HS-27A (cell line): ENCODE data around the gene IGF1R.

Source experiments
- DNase-seq: peaks from one replicate; pipeline ENCODE4 v3.0.0-alpha.2; 2012; ENCODE audit warnings: low read depth, missing footprints

IGF1R gene

DNA sequence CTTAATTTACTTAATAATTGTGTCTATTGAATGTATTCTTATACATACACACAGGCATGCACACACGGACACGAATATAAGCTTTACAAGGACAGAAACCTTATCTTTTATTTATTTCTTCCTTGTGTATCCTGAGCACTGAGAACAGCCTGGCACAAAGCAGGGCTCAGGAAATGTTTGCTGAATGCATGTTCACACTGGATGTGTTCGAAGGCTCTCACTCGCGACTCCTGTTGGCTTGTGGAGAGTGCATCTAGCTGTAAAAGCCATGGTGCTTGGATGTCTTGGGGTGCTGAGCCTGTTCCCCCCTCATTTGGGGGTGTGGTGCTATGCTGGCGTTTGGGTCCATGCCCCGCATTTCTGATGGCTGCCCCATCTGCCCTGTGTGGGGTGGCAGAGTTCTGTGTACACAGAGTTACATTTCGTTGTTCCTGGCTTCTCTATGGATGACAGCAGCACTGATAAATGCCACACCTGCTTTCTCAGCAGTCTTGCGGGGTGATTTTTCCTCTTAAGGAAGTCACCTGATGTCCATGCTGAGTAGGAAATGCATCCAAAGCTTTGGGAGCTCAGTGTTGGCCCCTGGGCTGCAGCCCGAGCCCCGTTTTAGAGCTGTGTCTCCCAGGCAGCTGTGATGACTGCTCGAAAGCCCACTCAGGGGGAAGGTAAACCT is 148.5 kb downstream of the IGF1R start:
- no peak for DNase-seq

DNA sequence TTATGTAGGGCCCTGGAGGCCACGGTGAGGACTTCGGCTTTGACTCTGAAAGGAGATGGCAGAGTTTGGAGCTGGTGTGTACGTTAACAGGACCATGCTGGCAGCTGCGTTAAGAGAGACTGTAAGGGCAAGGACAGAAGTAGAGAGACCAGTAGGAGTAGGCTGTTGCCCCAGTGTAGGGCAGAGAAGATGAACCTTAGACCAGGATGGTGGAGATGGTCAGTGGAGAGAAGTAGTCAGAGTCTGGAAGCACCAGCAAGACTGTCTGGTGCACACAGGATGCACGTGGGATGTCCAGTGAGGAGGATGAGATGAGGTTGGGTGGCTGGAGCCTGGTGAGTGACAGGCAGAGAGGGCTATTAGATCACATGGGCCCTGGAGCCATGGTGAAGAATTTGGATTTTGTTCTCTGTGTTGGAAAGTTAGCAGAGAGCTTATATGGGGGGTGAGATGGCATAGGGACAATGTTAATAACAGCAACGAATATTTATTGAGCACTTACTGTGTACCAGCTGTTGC is 150.1 kb downstream of the IGF1R start:
- DNase-seq = no peak

DNA sequence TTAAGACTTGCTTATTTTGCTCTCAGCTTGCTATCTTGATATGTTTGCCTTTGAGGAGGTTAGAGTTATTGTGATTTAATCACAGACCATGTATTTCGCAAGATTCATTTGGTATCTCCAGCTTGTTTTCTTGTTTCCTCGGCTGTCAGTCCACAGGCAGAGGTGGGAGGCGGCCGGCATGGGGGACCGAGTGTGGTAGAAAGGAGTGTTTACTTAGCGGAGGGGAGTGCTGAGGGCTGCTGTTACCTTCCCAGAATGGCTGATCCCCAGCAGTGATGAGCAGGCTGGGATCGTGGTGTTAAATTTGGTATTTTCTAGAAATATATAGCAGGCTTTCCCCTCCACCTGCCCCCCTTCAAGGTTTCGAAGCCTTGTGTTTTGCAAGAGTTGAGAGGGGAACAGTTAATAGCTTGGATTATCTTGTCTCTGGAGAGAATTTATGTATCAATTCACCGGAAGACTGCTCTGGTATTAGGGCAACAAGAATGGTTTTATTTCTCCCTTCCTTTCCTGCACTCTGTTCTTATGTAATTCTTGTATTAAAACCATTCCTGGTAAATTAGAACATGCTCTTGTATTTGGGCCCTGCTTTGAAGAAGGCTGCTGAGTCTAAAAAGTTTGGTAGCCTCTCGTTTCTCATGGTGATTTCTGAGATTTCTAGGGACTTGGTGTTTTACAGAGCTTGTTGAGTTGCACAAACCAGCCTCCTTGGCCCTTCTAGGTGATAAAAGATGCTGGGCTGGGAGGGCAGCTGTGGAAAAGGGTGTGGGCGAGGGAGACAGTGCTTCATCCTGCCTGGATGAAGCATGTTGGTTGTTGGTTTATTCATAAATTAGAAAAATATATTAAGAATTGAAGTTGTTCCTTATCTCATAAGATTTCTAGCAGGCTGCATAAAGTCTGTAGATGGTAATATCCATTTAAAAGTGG is 151.4 kb downstream of the IGF1R start:
- no peak for DNase-seq

DNA sequence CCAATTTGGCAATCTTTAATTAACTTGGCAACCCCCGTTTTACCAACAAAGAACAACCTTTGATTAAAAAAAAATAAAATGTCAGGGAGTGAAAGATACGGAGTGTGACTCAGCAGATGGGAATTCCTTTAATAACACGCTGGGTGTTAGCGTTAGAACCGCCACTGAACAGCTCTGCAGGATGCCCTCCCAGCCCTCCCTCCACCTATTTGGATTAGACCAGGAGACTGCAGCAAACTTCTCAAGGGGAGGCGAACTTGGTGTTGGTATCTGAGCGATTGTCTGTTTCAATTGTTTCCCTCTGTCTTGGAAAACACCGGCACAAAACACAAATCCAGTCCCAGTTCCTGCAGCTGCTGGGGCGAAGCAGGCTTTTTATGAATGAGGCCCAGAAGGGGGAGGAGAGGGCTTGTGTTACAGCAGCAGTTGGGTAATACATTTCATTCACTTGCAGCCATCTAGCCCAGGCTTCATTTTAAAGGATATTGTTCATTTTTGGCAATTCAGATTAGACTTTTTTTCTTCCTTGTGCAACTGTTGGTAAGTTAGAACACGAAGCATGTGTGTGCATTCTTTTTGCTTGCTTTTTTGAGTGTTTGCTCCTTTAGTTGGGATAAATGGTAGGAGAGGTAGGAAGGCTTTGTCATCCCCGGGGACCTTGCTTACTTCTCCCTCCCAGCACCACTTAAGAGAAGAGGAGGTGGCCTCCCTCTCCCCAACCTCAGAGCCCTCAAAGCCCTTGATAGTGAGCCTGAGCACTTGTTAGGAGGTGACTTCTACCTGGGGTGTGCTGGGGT is 152.3 kb downstream of the IGF1R start:
- peak; percentile 85 for DNase-seq

DNA sequence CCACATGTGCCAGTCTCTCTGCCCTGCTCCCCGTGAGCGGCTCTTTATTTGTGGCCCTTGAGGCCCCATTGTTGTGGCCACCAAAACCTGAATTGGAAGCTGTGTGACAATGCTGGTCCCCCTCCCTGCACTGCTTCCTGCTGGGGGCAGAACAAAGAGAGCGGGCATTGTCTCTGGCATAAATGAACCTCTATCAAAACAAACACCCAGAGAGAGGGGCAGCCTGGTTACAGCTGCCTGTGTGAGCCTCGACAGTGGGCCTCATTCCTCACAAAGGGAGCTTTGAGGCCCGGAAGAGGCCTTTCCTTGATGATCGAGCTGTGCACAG is 152.9 kb downstream of the IGF1R start:
- no peak for DNase-seq

DNA sequence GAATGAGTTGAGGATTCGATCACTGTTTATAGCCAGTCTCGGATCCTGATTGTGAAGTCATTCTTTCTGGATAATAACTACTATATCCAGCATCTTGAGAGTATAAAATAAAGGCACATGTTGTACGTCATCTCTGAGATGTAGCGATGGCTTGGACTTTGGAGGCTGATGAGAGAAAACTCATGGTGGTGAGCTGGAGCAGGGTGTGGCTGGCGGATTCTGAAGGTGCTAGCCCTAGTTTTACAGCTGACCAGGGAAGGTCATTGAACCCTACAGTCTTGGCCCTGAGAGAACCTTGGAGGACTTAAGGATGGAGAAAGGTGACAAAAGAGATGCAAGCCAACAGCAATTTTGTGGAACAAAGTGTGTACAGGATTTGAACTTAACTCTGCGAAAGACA is 153.8 kb downstream of the IGF1R start:
- DNase-seq = no peak

DNA sequence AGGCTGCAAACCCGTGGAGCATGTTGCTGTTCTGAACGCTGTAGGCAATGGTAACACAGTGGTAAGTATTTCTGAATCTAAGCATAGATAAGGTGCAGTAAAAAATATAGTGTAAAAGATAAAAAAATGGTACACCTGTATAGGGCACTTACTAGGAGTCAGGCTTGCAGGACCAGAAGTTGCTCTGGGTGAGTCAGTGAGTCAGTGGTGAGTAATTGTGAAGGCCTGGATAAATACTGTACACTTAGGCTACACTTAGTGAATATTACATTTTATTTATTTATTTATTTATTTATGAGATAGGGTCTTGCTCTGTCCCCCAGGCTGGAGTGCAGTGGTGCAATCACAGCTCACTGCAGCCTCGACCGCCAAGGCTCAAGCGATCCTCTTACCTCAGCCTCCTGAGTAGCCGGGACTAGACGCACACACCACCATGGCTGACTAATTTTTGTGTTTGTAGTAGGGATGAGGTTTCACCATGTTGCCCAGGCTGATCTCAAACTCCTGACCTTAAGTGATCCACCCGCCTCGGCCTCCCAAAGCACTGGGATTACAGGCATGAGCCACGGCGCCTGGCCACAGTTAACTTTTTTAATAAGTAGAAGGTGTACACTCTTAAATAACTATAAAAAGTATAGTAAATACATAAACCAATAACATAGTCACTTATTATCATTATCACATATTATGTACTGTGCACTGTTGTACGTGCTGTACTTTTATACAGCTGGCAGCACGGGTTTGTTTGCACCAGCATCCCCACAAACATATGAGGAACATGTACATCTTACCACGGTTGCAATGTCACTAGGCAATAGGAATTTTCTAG is 155.1 kb downstream of the IGF1R start:
- no peak for DNase-seq

DNA sequence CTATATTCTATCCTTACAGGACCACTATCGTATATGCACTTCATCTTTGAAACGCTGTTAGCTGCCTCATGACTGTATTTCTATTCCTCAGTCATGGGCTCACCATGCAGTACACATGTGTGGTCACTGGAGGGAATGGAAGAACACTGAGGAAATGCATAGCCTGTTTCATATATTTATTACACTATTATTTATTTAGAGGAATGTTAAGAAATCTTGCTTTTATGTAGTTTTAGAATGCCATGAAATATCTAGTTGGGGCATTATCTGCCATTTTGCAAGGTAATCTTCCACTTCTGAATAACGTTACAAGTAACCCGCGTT is 155.7 kb downstream of the IGF1R start:
- DNase-seq = no peak

DNA sequence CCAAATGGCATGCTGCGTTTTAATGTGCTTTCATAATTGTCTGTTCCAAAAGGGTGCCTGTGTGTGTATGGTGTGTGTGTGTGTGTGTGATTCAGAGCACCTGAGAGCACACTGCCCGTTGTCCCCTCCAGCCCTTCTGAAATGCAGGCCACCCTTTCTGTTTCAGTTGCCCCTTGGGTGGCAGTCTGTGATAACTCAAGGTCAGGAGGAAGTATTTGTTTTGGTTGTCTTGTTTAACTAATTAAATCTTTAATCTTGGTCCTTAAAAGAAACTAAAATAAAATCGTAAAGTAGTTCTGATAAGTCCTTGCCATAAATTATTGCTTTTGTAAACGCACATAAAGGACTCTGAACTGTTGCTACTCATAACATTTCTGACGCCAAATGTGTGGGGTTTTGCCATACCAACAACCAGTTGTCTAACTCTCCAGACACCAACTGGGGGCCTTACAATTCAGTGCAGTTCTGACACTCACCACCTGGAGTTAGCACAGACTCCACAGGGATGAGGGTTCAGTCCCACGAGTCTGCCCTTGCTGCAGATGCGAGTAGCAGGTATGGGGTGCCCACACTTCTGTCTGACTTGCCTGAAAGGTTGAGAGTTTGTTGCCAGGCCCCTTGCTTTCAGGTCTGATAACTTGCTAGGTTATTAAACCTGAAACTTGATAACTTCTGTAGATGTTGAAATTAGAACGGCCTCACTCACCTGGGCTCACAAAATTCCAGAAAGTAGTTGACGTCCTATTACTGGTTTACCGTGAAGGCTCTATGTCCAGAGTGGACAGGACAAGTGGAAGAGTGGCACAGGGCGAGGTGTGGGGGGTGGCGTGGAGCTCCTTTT is 157.3 kb downstream of the IGF1R start:
- DNase-seq = no peak

DNA sequence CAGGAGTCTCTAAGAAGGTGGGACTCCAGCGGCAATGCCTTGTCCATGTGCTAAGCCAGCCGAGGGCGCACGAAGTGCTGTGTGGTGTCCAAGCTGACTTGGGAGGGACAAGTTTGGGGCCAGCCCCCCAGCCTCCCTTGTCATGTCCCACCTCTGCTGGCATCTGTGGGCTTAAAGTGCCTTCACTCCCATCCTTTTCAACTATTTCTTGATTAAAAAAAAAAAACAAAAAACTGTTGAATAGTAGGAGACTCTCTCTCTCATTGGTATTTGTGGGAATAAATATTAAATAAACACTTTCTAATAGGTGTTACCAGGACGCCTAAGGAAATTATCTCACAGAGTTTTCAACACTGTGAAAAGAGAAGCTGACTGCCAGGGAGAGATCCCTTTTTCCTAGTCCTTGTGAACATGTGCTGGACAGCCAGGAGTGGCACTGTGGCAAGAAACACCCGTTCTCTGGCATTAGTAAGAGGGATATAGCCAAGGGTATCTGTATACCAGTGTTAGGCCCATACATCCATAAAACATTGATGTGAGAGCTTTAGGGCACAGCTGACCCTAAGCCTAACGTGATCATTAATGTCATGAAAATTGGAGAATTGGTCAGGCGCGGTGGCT is 158.0 kb downstream of the IGF1R start:
- DNase-seq = no peak

DNA sequence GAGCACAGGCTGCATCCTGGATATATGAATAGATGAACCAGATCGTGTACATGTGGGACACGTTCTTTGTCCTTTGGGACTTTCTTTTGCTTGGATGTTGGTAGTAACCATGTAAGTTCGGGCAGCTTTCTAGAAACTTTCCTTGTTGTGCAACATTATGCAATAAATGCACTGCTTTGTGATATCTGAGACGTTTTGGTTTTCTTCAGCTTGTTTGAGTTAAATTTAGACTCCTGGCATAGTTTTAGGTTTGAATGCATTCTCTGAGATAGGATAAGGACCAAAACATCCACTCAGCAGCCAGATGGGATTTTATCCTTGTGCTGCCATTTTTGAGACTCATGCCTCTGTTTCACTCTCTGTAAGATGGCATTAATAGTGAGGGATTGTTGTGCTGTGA is 158.9 kb downstream of the IGF1R start:
- DNase-seq = no peak

DNA sequence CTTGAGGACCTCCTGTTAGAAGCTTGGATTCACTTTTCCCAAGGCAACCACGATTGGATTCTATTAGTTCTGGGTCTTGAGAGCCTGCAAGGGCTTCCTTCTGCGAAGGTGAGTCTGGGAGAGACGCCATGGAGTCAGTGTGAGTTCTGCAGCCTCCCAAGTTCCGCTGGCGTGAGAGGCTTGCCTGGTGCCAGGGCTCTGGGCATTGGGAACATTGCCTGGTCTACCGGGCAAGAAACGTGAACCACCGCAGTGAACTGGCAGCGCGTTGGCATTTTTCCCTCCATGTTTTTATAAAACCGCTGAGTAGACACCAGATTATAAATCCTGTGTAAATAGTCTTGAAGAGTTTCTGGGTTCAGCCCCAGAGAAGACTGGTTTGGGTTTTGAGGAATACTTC is 160.9 kb downstream of the IGF1R start:
- DNase-seq = no peak

DNA sequence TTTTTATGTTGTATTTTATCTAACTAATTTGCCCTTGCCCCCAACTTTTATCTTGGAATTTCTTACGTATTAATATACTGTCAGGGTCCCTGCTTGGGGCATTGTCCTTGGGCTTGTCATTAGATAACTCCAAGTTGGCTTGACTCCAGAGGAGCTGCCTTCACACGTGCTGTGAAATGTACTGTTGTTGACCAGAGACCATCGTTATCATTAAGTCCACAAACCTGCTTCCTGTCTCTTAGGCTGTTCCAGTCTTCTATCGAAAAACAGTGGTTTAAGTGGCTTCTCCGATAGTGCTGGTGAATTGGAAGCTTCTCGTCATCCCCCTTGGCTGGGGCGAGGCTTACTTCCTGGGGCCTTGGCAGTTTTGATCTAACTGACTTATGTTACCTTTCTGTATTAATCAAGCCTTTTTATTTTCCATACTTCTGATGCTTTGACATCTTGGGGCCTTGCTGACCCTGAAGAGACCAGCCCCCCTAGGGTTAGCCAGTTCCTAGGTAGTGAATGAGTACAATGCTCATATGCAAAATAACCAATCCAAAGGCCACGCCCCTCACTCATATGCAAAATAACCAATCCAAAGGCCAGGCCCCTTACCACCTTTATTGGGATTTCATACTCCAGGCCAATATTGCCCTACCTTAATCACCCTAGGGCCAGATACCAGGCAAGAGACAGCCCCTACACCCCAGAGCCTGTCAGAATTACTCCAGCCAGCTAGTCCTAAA is 164.5 kb downstream of the IGF1R start:
- no peak for DNase-seq

DNA sequence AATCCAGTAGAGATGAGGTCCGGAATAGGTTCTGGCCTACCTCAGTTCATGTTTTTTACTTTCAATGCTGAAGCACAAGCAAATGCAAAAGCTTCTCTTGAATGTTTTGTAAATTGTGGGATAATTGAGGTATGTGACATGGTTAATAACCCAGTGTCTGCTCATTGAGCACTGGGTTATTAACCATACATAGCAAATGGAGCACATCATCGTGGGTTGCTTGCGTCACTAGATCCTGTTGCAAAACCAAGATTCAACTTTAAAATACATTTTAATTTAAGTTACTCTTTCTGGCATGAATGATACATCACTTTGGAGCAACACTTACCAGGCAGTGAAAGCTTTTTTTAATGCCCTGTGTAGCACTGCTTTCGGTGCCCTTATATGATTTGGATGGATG is 165.6 kb downstream of the IGF1R start:
- no peak for DNase-seq

DNA sequence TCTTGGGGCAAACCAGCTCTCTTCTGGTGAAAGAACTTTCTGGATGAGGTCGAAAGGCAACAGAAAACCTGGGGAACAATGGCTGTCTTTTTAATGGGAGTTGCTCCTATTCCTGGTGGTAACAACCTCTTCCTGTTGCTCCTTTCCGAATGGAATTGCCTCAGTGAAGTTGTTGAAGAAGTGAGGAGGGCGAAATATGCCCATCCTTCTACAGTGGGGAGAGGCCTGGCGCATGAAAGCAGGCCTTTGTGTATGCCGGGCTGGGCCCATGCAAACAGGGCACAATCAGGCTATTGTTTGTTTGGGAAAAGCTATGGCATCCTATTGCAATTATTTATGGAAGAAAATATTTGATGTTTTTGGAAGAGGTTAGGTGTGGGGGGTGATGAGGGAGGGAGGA is 166.9 kb downstream of the IGF1R start:
- no peak for DNase-seq

DNA sequence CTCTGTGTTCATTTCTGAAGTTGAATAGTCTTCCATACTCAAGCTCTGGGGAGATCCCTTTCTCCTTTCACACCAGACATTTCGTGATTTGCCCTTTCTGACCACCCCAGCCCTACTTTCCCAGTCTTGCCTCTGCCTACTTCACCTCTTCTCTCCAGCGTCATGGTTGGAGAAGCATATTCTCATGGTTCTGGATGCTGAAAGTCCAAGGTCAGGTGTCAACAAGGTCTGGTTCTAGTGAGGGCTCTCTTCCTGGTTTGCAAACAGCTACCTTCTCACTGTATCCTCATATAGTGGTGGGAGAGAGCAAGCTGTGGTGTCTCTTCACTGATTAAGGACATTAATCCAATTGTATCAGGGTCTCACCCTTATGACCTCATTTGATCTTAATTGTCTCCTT is 169.4 kb downstream of the IGF1R start:
- DNase-seq = no peak

DNA sequence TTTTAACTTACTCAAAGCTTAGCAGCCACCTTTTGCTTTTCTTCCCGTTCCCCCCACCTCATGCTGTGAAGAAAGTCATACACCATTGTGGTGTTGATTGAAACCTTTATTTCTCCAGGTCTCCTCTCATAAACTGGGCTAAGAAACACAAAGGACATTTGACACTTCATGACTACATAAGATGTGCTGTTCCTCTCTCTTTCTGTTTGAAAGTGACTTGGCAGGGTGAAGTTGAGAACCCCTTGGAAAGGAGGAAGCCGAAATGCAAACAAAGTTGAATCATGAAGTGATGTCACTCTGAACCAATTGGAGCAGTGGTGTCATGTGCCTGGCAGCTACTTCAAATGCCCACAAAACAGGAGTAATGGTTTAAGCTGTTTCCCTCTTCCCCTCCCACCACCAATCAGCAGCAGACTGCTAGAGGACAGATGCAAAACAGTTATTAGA is 174.7 kb downstream of the IGF1R start:
- no peak for DNase-seq

DNA sequence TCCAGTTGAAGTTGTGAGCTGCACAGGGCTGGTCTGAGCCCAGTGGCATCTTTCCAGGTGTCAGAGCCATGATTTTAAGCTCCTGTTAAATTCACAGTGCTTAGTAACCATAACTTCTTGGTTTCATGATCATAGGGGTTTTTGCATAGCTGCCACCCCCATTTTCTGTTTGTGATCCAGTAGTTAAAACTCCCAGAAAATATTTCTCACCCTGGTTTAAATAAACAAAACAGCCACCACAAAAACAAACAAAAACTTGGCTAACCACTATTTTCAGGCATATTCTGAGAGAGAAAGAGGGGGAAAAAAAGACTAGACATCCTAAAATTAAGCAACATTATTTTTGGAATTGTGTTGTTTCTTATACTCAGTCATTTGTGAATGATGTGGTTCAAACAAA is 175.3 kb downstream of the IGF1R start:
- DNase-seq = no peak

DNA sequence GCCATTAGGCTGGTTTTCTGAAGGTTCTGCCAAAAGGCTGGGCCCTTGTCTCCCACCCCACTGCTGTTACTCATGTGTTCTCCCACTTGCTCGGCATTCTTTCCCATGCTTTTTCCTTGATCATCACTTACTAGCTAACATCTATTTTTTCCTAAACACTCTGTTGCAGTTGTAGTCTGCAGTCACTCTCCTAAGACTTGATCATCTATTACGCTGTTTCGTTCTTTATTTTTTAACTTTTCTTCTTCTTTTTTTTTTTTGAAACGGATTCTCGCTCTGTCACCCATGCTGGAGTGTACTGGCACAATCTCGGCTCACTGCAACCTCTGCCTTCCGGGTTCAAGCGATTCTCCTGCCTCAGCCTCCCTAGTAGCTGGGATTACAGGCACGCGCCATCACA is 176.3 kb downstream of the IGF1R start:
- DNase-seq = no peak

DNA sequence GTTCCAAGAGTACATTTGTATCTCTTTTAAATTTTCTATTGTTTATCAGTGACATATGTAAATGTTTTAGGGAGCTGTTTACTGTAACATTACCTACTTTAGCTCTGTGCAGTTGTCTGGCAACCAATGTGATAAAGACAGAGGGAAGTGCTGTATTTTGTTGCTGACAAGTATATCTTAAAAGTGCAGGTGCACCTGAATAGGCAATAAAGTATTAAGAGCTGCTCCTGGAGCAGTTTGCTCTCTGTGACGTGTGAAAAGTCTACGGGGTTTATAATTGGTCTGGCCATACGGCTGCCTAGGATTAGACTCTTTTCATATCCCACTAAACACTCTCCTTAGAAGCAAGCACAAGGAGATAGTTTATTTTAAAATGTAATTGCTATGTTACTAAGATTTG is 178.3 kb downstream of the IGF1R start:
- no peak for DNase-seq
